ENCODE measurements around the gene CAPN5. TPM values are rescaled to one million over a fixed set of nuclear protein-coding genes. Genes with fewer than 3 reads are reported as not detected.

CAPN5 gene
- polyA plus RNA-seq, 2 donors = 26.6 to 27.8 TPM

GRCh38 chr11:77100166-77101042 is 33.6 kb downstream of the CAPN5 start:
- Histone ChIP-seq H3K4me1 (ENCODE audit: control insufficient read depth in 2 of 2, insufficient read depth in 2 of 2, low read length in 1 of 2) (no peaks in the 10 kb centered on the region), H3K9me3 (ENCODE audit: control insufficient read depth in 2 of 2, insufficient read depth in 1 of 2, low read depth in 1 of 2, low read length in 1 of 2) (peaks cover 0 to 2% of the 10 kb centered on the region in 2 donors), H3K36me3 (ENCODE audit: control insufficient read depth in 2 of 2, insufficient read depth in 2 of 2, low read length in 1 of 2) (peaks cover 0 to 4% of the 10 kb centered on the region in 2 donors), H3K27ac (ENCODE audit: low read depth in 2 of 2, low read length in 1 of 2) (no peak overlapping the region), H3K4me3 (ENCODE audit: low read depth in 1 of 2, low read length in 2 of 2) (no peak overlapping the region), H3K27me3 (ENCODE audit: control insufficient read depth in 1 of 2, insufficient read depth in 2 of 2, low read length in 2 of 2) (no peaks in the 10 kb centered on the region)
- 95% methylated on average over 14 of the region's 14 CpGs for WGBS, 2 donors

GRCh38 chr11:77101043-77101537 is 34.3 kb downstream of the CAPN5 start:
- WGBS, 2 donors = 90 to 91% methylated on average over 5 of the region's 5 CpGs
- Histone ChIP-seq H3K36me3 (ENCODE audit: control insufficient read depth in 2 of 2, insufficient read depth in 2 of 2, low read length in 1 of 2) (no peaks in the 10 kb centered on the region), H3K4me1 (ENCODE audit: control insufficient read depth in 2 of 2, insufficient read depth in 2 of 2, low read length in 1 of 2) (no peaks in the 10 kb centered on the region), H3K4me3 (ENCODE audit: low read depth in 1 of 2, low read length in 2 of 2) (no peak overlapping the region), H3K27ac (ENCODE audit: low read depth in 2 of 2, low read length in 1 of 2) (no peak overlapping the region), H3K9me3 (ENCODE audit: control insufficient read depth in 2 of 2, insufficient read depth in 1 of 2, low read depth in 1 of 2, low read length in 1 of 2) (no peaks in the 10 kb centered on the region), H3K27me3 (ENCODE audit: control insufficient read depth in 1 of 2, insufficient read depth in 2 of 2, low read length in 2 of 2) (no peaks in the 10 kb centered on the region)

- Histone ChIP-seq H3K27ac (ENCODE audit: low read depth in 2 of 2, low read length in 1 of 2) (no peak within 1 kb of the TSS), H3K27me3 (ENCODE audit: control insufficient read depth in 1 of 2, insufficient read depth in 2 of 2, low read length in 2 of 2) (no peaks in the 10 kb centered on the region), H3K4me3 (ENCODE audit: low read depth in 1 of 2, low read length in 2 of 2) (no peak within 1 kb of the TSS), H3K9me3 (ENCODE audit: control insufficient read depth in 2 of 2, insufficient read depth in 1 of 2, low read depth in 1 of 2, low read length in 1 of 2) (no peaks in the 10 kb centered on the region), H3K36me3 (ENCODE audit: control insufficient read depth in 2 of 2, insufficient read depth in 2 of 2, low read length in 1 of 2) (no peaks in the 10 kb centered on the region), H3K4me1 (ENCODE audit: control insufficient read depth in 2 of 2, insufficient read depth in 2 of 2, low read length in 1 of 2) (no peaks in the 10 kb centered on the region)
- 91% methylated on average over 37 of the region's 37 CpGs for WGBS, 2 donors
These were observed 35.8 kb downstream of the CAPN5 start, which contains the start of gene OMP for GRCh38 chr11:77102246-77103210. OMP (plus strand) TSS chr11:77102840; CDS start chr11:77102840, 0 bp downstream.

GRCh38 chr11:77103319-77103718 is 36.5 kb downstream of the CAPN5 start:
- H3K36me3 ChIP-seq (ENCODE audit: control insufficient read depth in 2 of 2, insufficient read depth in 2 of 2, low read length in 1 of 2) = no peaks in the 10 kb centered on the region
- no peak overlapping the region for H3K27ac ChIP-seq (ENCODE audit: low read depth in 2 of 2, low read length in 1 of 2)
- H3K27me3 ChIP-seq (ENCODE audit: control insufficient read depth in 1 of 2, insufficient read depth in 2 of 2, low read length in 2 of 2) = no peaks in the 10 kb centered on the region
- 83 to 89% methylated on average over 2 of the region's 2 CpGs for WGBS, 2 donors
- H3K9me3 ChIP-seq (ENCODE audit: control insufficient read depth in 2 of 2, insufficient read depth in 1 of 2, low read depth in 1 of 2, low read length in 1 of 2) = no peaks in the 10 kb centered on the region
- H3K4me3 ChIP-seq (ENCODE audit: low read depth in 1 of 2, low read length in 2 of 2) = no peak overlapping the region
- H3K4me1 ChIP-seq (ENCODE audit: control insufficient read depth in 2 of 2, insufficient read depth in 2 of 2, low read length in 1 of 2) = peaks cover 4% of the 10 kb centered on the region in 2 donors

- 86% methylated on average over 8 of the region's 8 CpGs for WGBS, 2 donors
- Histone ChIP-seq H3K4me1 (ENCODE audit: control insufficient read depth in 2 of 2, insufficient read depth in 2 of 2, low read length in 1 of 2) (peaks cover 4% of the 10 kb centered on the region in 2 donors), H3K27ac (ENCODE audit: low read depth in 2 of 2, low read length in 1 of 2) (no peak overlapping the region), H3K36me3 (ENCODE audit: control insufficient read depth in 2 of 2, insufficient read depth in 2 of 2, low read length in 1 of 2) (no peaks in the 10 kb centered on the region), H3K4me3 (ENCODE audit: low read depth in 1 of 2, low read length in 2 of 2) (no peak overlapping the region), H3K27me3 (ENCODE audit: control insufficient read depth in 1 of 2, insufficient read depth in 2 of 2, low read length in 2 of 2) (no peaks in the 10 kb centered on the region), H3K9me3 (ENCODE audit: control insufficient read depth in 2 of 2, insufficient read depth in 1 of 2, low read depth in 1 of 2, low read length in 1 of 2) (no peaks in the 10 kb centered on the region)
These were observed 38.0 kb downstream of the CAPN5 start for GRCh38 chr11:77104727-77105126.

GRCh38 chr11:77106321-77106720 is 39.5 kb downstream of the CAPN5 start:
- H3K27ac ChIP-seq (ENCODE audit: low read depth in 2 of 2, low read length in 1 of 2) = no peak overlapping the region
- peaks cover 4% of the 10 kb centered on the region in 2 donors for H3K4me1 ChIP-seq (ENCODE audit: control insufficient read depth in 2 of 2, insufficient read depth in 2 of 2, low read length in 1 of 2)
- H3K9me3 ChIP-seq (ENCODE audit: control insufficient read depth in 2 of 2, insufficient read depth in 1 of 2, low read depth in 1 of 2, low read length in 1 of 2) = no peaks in the 10 kb centered on the region
- H3K27me3 ChIP-seq (ENCODE audit: control insufficient read depth in 1 of 2, insufficient read depth in 2 of 2, low read length in 2 of 2) = no peaks in the 10 kb centered on the region
- WGBS, 2 donors = 67 to 68% methylated on average over 7 of the region's 7 CpGs
- H3K4me3 ChIP-seq (ENCODE audit: low read depth in 1 of 2, low read length in 2 of 2) = no peak overlapping the region
- no peaks in the 10 kb centered on the region for H3K36me3 ChIP-seq (ENCODE audit: control insufficient read depth in 2 of 2, insufficient read depth in 2 of 2, low read length in 1 of 2)

GRCh38 chr11:77106759-77107158 is 40.0 kb downstream of the CAPN5 start:
- WGBS, 2 donors = 96 to 98% methylated on average over 13 of the region's 13 CpGs
- Histone ChIP-seq H3K36me3 (ENCODE audit: control insufficient read depth in 2 of 2, insufficient read depth in 2 of 2, low read length in 1 of 2) (no peaks in the 10 kb centered on the region), H3K27me3 (ENCODE audit: control insufficient read depth in 1 of 2, insufficient read depth in 2 of 2, low read length in 2 of 2) (no peaks in the 10 kb centered on the region), H3K9me3 (ENCODE audit: control insufficient read depth in 2 of 2, insufficient read depth in 1 of 2, low read depth in 1 of 2, low read length in 1 of 2) (no peaks in the 10 kb centered on the region), H3K4me3 (ENCODE audit: low read depth in 1 of 2, low read length in 2 of 2) (no peak overlapping the region), H3K4me1 (ENCODE audit: control insufficient read depth in 2 of 2, insufficient read depth in 2 of 2, low read length in 1 of 2) (peaks cover 4% of the 10 kb centered on the region in 2 donors), H3K27ac (ENCODE audit: low read depth in 2 of 2, low read length in 1 of 2) (no peak overlapping the region)

- no peak overlapping the region for H3K27ac ChIP-seq (ENCODE audit: low read depth in 2 of 2, low read length in 1 of 2)
- H3K4me1 ChIP-seq (ENCODE audit: control insufficient read depth in 2 of 2, insufficient read depth in 2 of 2, low read length in 1 of 2) = peaks cover 4 to 6% of the 10 kb centered on the region in 2 donors
- WGBS, 2 donors = 55 to 56% methylated on average over 3 of the region's 3 CpGs
- no peaks in the 10 kb centered on the region for H3K27me3 ChIP-seq (ENCODE audit: control insufficient read depth in 1 of 2, insufficient read depth in 2 of 2, low read length in 2 of 2)
- H3K4me3 ChIP-seq (ENCODE audit: low read depth in 1 of 2, low read length in 2 of 2) = no peak overlapping the region
- H3K36me3 ChIP-seq (ENCODE audit: control insufficient read depth in 2 of 2, insufficient read depth in 2 of 2, low read length in 1 of 2) = no peaks in the 10 kb centered on the region
- H3K9me3 ChIP-seq (ENCODE audit: control insufficient read depth in 2 of 2, insufficient read depth in 1 of 2, low read depth in 1 of 2, low read length in 1 of 2) = no peaks in the 10 kb centered on the region
These were observed 41.2 kb downstream of the CAPN5 start for GRCh38 chr11:77107950-77108349.

GRCh38 chr11:77108436-77108835 is 41.7 kb downstream of the CAPN5 start:
- WGBS, 2 donors = 90 to 91% methylated on average over 9 of the region's 9 CpGs
- Histone ChIP-seq H3K27ac (ENCODE audit: low read depth in 2 of 2, low read length in 1 of 2) (no peak overlapping the region), H3K9me3 (ENCODE audit: control insufficient read depth in 2 of 2, insufficient read depth in 1 of 2, low read depth in 1 of 2, low read length in 1 of 2) (no peaks in the 10 kb centered on the region), H3K36me3 (ENCODE audit: control insufficient read depth in 2 of 2, insufficient read depth in 2 of 2, low read length in 1 of 2) (no peaks in the 10 kb centered on the region), H3K4me1 (ENCODE audit: control insufficient read depth in 2 of 2, insufficient read depth in 2 of 2, low read length in 1 of 2) (peaks cover 4 to 6% of the 10 kb centered on the region in 2 donors), H3K27me3 (ENCODE audit: control insufficient read depth in 1 of 2, insufficient read depth in 2 of 2, low read length in 2 of 2) (no peaks in the 10 kb centered on the region), H3K4me3 (ENCODE audit: low read depth in 1 of 2, low read length in 2 of 2) (no peak overlapping the region)
